GM18498 (cell line): ENCODE measurements around the gene KCNJ18.
"Not testable (repeated sequence)": the region's sequence is repeated elsewhere in the genome, so short reads cannot be mapped to it uniquely, and the experiment has no call there.

Experiments used
- ATAC-seq: cut with Tn5 transposase; IDR thresholded peaks from one replicate; pipeline ENCODE4 v1.9.1; 2021; ENCODE audit warnings: mild to moderate bottlenecking, moderate library complexity; ENCODE audit not compliant: unreplicated experiment

KCNJ18 gene

GRCh38 chr17:21670361-21671155, 21.8 kb upstream of the KCNJ18 start:
- not testable (repeated sequence) for ATAC-seq

GRCh38 chr17:21671437-21671836, 20.9 kb upstream of the KCNJ18 start:
- ATAC-seq, result not testable (repeated sequence)

GRCh38 chr17:21671871-21672270, 20.5 kb upstream of the KCNJ18 start:
- ATAC-seq, result not testable (repeated sequence)

GRCh38 chr17:21673451-21674241, 18.7 kb upstream of the KCNJ18 start:
- ATAC-seq, result not testable (repeated sequence)

GRCh38 chr17:21674242-21674731, 18.0 kb upstream of the KCNJ18 start:
- ATAC-seq, result no peak

- not testable (repeated sequence) for ATAC-seq
Observed at GRCh38 chr17:21674891-21675738, 17.2 kb upstream of the KCNJ18 start.

- ATAC-seq, result not testable (repeated sequence)
Observed at GRCh38 chr17:21675739-21676130, 16.6 kb upstream of the KCNJ18 start.

- ATAC-seq, result no peak
Observed at GRCh38 chr17:21676281-21677111, 15.8 kb upstream of the KCNJ18 start.

GRCh38 chr17:21677126-21677910, 15.0 kb upstream of the KCNJ18 start:
- ATAC-seq, result no peak

- ATAC-seq, result no peak
Observed at GRCh38 chr17:21677911-21678310, 14.4 kb upstream of the KCNJ18 start.

GRCh38 chr17:21678393-21679081, 13.8 kb upstream of the KCNJ18 start:
- no peak for ATAC-seq

GRCh38 chr17:21679256-21680146, 12.8 kb upstream of the KCNJ18 start:
- no peak for ATAC-seq

GRCh38 chr17:21680366-21680765, 12.0 kb upstream of the KCNJ18 start:
- no peak for ATAC-seq

GRCh38 chr17:21680850-21681351, 11.4 kb upstream of the KCNJ18 start:
- ATAC-seq, result not testable (repeated sequence)

- not testable (repeated sequence) for ATAC-seq
Observed at GRCh38 chr17:21681576-21681975, 10.7 kb upstream of the KCNJ18 start.

GRCh38 chr17:21682130-21682529, 10.2 kb upstream of the KCNJ18 start:
- ATAC-seq, result not testable (repeated sequence)

- ATAC-seq, result not testable (repeated sequence)
Observed at GRCh38 chr17:21683142-21683712, 9.1 kb upstream of the KCNJ18 start.
